DOHH2 (cell line): ENCODE data around the gene ICE2.
A peak's percentile ranks its signal among the peaks of the same experiment; 100 is the strongest.

Experiments used
- H3F3A ChIP-seq: fragments of 200-600 bp; sonication (generic), shearing (Covaris generic); 2 replicates; pipeline ENCODE4 v1.6.0; 2016; ENCODE audit warnings: antibody characterized with exemption, mild to moderate bottlenecking; ENCODE audit not compliant: control insufficient read depth, insufficient read depth
- H3K27ac ChIP-seq: fragments of 200-600 bp; sonication (generic); 2 replicates; pipeline ENCODE4 v1.5.1; 2014; ENCODE audit warnings: low read depth, mild to moderate bottlenecking, low read length, moderate library complexity
- H3K27me3 ChIP-seq: fragments of 200-600 bp; sonication (generic); 2 replicates; pipeline ENCODE4 v1.6.1; 2014; ENCODE audit warnings: mild to moderate bottlenecking, low read length, mixed read lengths; ENCODE audit not compliant: control insufficient read depth
- H3K36me3 ChIP-seq: fragments of 200-600 bp; sonication (generic); 2 replicates; pipeline ENCODE4 v1.6.1; 2014; ENCODE audit warnings: mild to moderate bottlenecking, low read length, moderate library complexity, mixed read lengths; ENCODE audit not compliant: control insufficient read depth
- H3K4me1 ChIP-seq: fragments of 200-600 bp; sonication (generic); 2 replicates; pipeline ENCODE4 v1.6.1; 2014; ENCODE audit warnings: mild to moderate bottlenecking, low read length, mixed read lengths; ENCODE audit not compliant: control insufficient read depth
- H3K4me2 ChIP-seq: fragments of 200-600 bp; sonication (generic); 2 replicates; pipeline ENCODE4 v1.6.0; 2014; ENCODE audit warnings: mild to moderate bottlenecking, low read length, moderate library complexity
- H3K4me3 ChIP-seq: fragments of 200-600 bp; sonication (generic); 2 replicates; pipeline ENCODE4 v1.5.1; 2014; ENCODE audit warnings: mild to moderate bottlenecking, low read length, mixed read lengths
- H3K79me2 ChIP-seq: fragments of 200-600 bp; sonication (generic); 2 replicates; pipeline ENCODE4 v1.6.1; 2014; ENCODE audit warnings: mild to moderate bottlenecking, low read length, mixed read lengths; ENCODE audit not compliant: control insufficient read depth
- H3K9me2 ChIP-seq: fragments of 200-600 bp; sonication (generic); replicated peaks from 2 replicates; pipeline ENCODE4 v1.6.1; 2014; ENCODE audit warnings: mild to moderate bottlenecking, low read length, mixed read lengths; ENCODE audit not compliant: control insufficient read depth
- H3K9me3 ChIP-seq: fragments of 200-600 bp; sonication (generic); 2 replicates; pipeline ENCODE4 v1.6.1; 2014; ENCODE audit warnings: antibody characterized with exemption, low read length, mixed read lengths; ENCODE audit not compliant: control insufficient read depth, insufficient read depth
- H4K20me1 ChIP-seq: fragments of 200-600 bp; sonication (generic); 2 replicates; pipeline ENCODE4 v1.6.0; 2014; ENCODE audit warnings: low read depth, mild to moderate bottlenecking, antibody characterized with exemption, low read length, moderate library complexity; ENCODE audit not compliant: control insufficient read depth, insufficient read depth
- EZH2phosphoT487 ChIP-seq: fragments of 200-600 bp; sonication (generic); IDR thresholded peaks from 2 replicates; pipeline ENCODE4 v1.6.1; 2017; ENCODE audit warnings: borderline replicate concordance, mild to moderate bottlenecking, antibody characterized with exemption, low read length, moderate library complexity, mixed read lengths
- TF ChIP-seq, protein P1 (sequence below): fragments of 200-600 bp; sonication (generic); IDR thresholded peaks from one replicate; pipeline ENCODE4 v1.5.1; 2014; ENCODE audit warnings: antibody characterized with exemption, mild to moderate bottlenecking, low read depth, low read length; ENCODE audit not compliant: poor library complexity, severe bottlenecking

The ICE2 gene

GRCh38 chr15:60476713-60477112 is 2.2 kb downstream of the ICE2 start:
- H3K79me2 ChIP-seq: peaks cover 60% of the 10 kb centered on the region
- H3K36me3 ChIP-seq: peaks cover 59% of the 10 kb centered on the region
- H3K27ac ChIP-seq: no peak overlapping the region
- no peaks in the 10 kb centered on the region for H3K27me3 ChIP-seq
- H3K4me2 ChIP-seq: peak overlapping the region; percentile 81
- no peak for TF ChIP-seq EZH2phosphoT487
- TF ChIP-seq, protein P1, sequence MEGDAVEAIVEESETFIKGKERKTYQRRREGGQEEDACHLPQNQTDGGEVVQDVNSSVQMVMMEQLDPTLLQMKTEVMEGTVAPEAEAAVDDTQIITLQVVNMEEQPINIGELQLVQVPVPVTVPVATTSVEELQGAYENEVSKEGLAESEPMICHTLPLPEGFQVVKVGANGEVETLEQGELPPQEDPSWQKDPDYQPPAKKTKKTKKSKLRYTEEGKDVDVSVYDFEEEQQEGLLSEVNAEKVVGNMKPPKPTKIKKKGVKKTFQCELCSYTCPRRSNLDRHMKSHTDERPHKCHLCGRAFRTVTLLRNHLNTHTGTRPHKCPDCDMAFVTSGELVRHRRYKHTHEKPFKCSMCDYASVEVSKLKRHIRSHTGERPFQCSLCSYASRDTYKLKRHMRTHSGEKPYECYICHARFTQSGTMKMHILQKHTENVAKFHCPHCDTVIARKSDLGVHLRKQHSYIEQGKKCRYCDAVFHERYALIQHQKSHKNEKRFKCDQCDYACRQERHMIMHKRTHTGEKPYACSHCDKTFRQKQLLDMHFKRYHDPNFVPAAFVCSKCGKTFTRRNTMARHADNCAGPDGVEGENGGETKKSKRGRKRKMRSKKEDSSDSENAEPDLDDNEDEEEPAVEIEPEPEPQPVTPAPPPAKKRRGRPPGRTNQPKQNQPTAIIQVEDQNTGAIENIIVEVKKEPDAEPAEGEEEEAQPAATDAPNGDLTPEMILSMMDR: no peak
- H4K20me1 ChIP-seq: no peaks in the 10 kb centered on the region
- peaks cover 30% of the 10 kb centered on the region for H3K4me1 ChIP-seq
- peak overlapping the region; percentile 89 for H3K4me3 ChIP-seq
- H3K9me3 ChIP-seq: no peaks in the 10 kb centered on the region
- H3F3A ChIP-seq: no peaks in the 10 kb centered on the region
- H3K9me2 ChIP-seq: no peaks in the 10 kb centered on the region

DNA sequence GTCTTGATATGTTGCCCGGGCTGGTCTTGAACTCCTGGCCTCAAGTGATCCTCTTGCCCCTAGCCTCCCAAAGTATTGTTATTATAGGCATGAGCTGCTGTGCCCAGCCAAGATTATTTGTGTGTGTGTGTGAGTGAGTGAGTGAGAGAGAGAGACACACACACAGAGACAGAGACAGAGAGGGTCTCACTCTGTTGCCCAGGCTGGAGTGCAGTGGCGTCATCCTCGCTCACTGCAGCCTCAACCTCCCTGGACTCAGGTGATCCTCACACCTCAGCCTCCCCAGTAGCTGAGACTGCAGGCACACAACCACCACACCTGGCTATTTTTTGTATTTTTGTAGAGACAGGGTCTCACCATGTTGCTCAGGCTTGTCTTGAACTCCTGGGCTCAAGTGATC is 5.8 kb downstream of the ICE2 start:
- TF ChIP-seq, protein P1: no peak
- TF ChIP-seq EZH2phosphoT487: no peak
- Histone ChIP-seq H3K9me3 (no peaks in the 10 kb centered on the region), H3K79me2 (peaks cover 68% of the 10 kb centered on the region), H3K4me3 (no peak overlapping the region), H3K36me3 (peaks cover 83% of the 10 kb centered on the region), H3K9me2 (no peaks in the 10 kb centered on the region), H4K20me1 (no peaks in the 10 kb centered on the region), H3K4me1 (peaks cover 19% of the 10 kb centered on the region), H3K27ac (no peak overlapping the region), H3K27me3 (no peaks in the 10 kb centered on the region), H3F3A (no peaks in the 10 kb centered on the region), H3K4me2 (no peak overlapping the region)

GRCh38 chr15:60471314-60471713 is 7.6 kb downstream of the ICE2 start:
- no peak overlapping the region for H3K4me3 ChIP-seq
- H3K4me1 ChIP-seq: peaks cover 3% of the 10 kb centered on the region
- no peaks in the 10 kb centered on the region for H3K27me3 ChIP-seq
- H3K79me2 ChIP-seq: peaks cover 50% of the 10 kb centered on the region
- no peak for TF ChIP-seq EZH2phosphoT487
- TF ChIP-seq, protein P1: no peak
- peaks cover 76% of the 10 kb centered on the region for H3K36me3 ChIP-seq
- no peaks in the 10 kb centered on the region for H3K9me2 ChIP-seq
- H3K9me3 ChIP-seq: no peaks in the 10 kb centered on the region
- H3K27ac ChIP-seq: no peak overlapping the region
- H4K20me1 ChIP-seq: no peaks in the 10 kb centered on the region
- H3F3A ChIP-seq: no peaks in the 10 kb centered on the region
- H3K4me2 ChIP-seq: no peak overlapping the region
